ENCODE data around the gene CTDSPL2. TPM values are rescaled to one million over a fixed set of nuclear protein-coding genes. Genes with fewer than 3 reads are reported as not detected.

The CTDSPL2 gene
- total and polyA plus RNA-seq, 2 of the 4 experiments (the other 2 are of a cell fraction): 17.3 to 47.3 TPM

DNA sequence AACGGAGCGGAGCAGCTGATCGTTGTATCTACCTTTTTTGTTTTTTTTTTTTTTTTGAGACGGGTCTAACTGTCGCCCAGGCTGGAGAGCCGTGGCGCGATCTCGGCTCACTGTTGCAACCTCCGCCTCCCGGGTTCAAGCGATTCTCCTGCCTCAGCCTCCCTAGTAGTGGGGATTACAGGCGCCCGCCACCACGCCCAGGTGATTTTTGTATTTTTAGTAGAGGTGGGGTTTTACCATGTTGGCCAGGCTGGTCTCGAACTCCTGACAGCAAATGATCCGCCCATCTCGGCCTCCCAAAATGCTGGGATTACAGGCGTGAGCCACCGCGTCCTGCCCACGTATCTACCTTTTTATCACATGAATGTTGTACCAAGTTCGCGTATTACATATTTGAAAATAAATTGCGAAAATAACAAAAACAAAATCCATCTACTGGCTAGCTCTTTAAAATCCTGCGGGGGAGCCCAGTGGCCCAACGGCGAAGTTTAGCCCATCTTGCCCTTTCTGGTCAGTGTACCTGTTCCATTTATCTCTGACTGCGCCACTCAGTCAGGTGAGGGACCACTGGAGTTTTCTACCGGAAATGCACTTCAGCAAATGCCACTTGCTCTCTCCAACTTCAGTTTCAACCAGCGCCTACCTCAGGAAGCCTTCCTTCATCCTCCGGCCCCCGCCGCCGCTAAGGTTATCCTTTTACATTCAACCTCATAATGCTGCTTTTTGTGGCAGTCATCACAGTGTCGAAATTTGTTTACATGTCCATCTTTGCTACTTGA is 108.3 kb downstream of the CTDSPL2 start:
- Histone ChIP-seq H3K18ac (ENCODE audit: low read depth, low read length) (peak overlapping the region; percentile 78), H3K9ac (ENCODE audit: low read depth, low read length) (peak overlapping the region; percentile 82), H2BK120ac (ENCODE audit: low read depth, low read length) (peak overlapping the region; percentile 85), H4K91ac (ENCODE audit: insufficient read depth, low read depth, low read length) (peak overlapping the region; percentile 95), H4K5ac (ENCODE audit: low read depth, low read length) (peak overlapping the region; percentile 31), H2AK5ac (ENCODE audit: low read depth, low read length) (peak overlapping the region; percentile 85), H3K14ac (replicated peaks; ENCODE audit: low read depth, low read length) (peak overlapping the region; percentile 95), H2AK9ac (replicated peaks; ENCODE audit: low read depth, low read length, poor library complexity) (peak overlapping the region; percentile 95), H3K9me3 (ENCODE audit: control insufficient read depth, insufficient read depth, low read length) (no peaks in the 10 kb centered on the region), H2BK5ac (ENCODE audit: low read depth, low read length, poor library complexity, severe bottlenecking) (peak overlapping the region; percentile 95), H2AFZ (replicated peaks; ENCODE audit: low read length, poor library complexity) (peak overlapping the region; percentile 97), H3K27me3 (ENCODE audit: control insufficient read depth, insufficient read depth, low read length) (no peaks in the 10 kb centered on the region), H4K8ac (ENCODE audit: low read depth in 2 of 2, low read length in 2 of 2) (peak overlapping the region; percentile 49 to 95), H3K9me1 (ENCODE audit: insufficient read depth, low read length) (peaks cover 8% of the 10 kb centered on the region; the same call in 1 of the 2 replicates), H3K4me3 (ENCODE audit: insufficient read depth, low read depth, low read length) (peak overlapping the region; percentile 70), H3K27ac (ENCODE audit: insufficient read depth, low read length) (peak overlapping the region; percentile 87), H3K4me2 (ENCODE audit: low read depth, low read length) (peak overlapping the region; percentile 90), H3K36me3 (ENCODE audit: control insufficient read depth, insufficient read depth, low read length) (peaks cover 7% of the 10 kb centered on the region), H3K79me1 (ENCODE audit: low read depth in 1 of 2, low read length in 2 of 2) (peaks cover 18 to 48% of the 10 kb centered on the region in 2 experiments), H3K56ac (ENCODE audit: extremely low read depth, insufficient read depth, low read length) (peak overlapping the region; percentile 92), H3K4me1 (ENCODE audit: control insufficient read depth, insufficient read depth, low read length) (peaks cover 5% of the 10 kb centered on the region), H2BK15ac (ENCODE audit: low read depth, low read length) (peak overlapping the region; percentile 86; the same call in 1 of the 3 replicates), H4K20me1 (ENCODE audit: insufficient read depth, low read length) (peaks cover 9% of the 10 kb centered on the region; the same call in 1 of the 2 replicates), H3K4ac (ENCODE audit: low read depth, low read length) (peak overlapping the region; percentile 89), H2BK20ac (ENCODE audit: low read depth, low read length) (peak overlapping the region; percentile 11; the same call in 1 of the 2 replicates), H3K23ac (ENCODE audit: low read depth, low read length) (peak overlapping the region; percentile 94)
- in situ Hi-C loops (cut with MboI; ENCODE audit: low sequenced_read_pairs) (no loop called here), dilution Hi-C loops (cut with HindIII; ENCODE audit: low sequenced_read_pairs, unreplicated experiment) (no loop called here), intact Hi-C loops (cut with micrococcal nuclease) (loop anchor here (5.0 to 10.0 kb wide), 2 partner anchors 108 to 661 kb away; partner anchors contain the start of gene CTDSPL2)
- BruUV-seq (replicated peaks): no TSS peak
- ChIA-PET CTCF (no interaction called here), POLR2A (ENCODE audit: unreplicated experiment) (interaction anchor here (0.6 kb wide), 1 partner anchor 245 kb away, joined by 13 read pairs; no protein-coding TSS in a partner anchor)
- 68% methylated on average over 12 of the region's 36 CpGs; no CpG with 5 or more reads in 1 of the 2 experiments for WGBS, 2 experiments (ENCODE audit: extremely low coverage in 2 of 2, insufficient read length in 1 of 2)
- ATAC-seq (ENCODE audit: low read depth) (no peak), DNase-seq (no peak)
- TF ChIP-seq, protein P1, sequence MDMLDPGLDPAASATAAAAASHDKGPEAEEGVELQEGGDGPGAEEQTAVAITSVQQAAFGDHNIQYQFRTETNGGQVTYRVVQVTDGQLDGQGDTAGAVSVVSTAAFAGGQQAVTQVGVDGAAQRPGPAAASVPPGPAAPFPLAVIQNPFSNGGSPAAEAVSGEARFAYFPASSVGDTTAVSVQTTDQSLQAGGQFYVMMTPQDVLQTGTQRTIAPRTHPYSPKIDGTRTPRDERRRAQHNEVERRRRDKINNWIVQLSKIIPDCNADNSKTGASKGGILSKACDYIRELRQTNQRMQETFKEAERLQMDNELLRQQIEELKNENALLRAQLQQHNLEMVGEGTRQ (IDR thresholded peaks at IDR 0.05; ENCODE audit: low read depth, low read length): no peak
- TF ChIP-seq RAD21 (IDR thresholded peaks at IDR 0.05; ENCODE audit: low read length): no peak
- TF ChIP-seq MAFK (IDR thresholded peaks at IDR 0.05; ENCODE audit: low read depth, low read length): no peak
- TF ChIP-seq FOS (IDR thresholded peaks at IDR 0.05; ENCODE audit: low read depth, low read length): no peak
- TF ChIP-seq MXI1 (IDR thresholded peaks at IDR 0.05; ENCODE audit: borderline replicate concordance, low read depth, low read length): no peak
- TF ChIP-seq, protein P2, sequence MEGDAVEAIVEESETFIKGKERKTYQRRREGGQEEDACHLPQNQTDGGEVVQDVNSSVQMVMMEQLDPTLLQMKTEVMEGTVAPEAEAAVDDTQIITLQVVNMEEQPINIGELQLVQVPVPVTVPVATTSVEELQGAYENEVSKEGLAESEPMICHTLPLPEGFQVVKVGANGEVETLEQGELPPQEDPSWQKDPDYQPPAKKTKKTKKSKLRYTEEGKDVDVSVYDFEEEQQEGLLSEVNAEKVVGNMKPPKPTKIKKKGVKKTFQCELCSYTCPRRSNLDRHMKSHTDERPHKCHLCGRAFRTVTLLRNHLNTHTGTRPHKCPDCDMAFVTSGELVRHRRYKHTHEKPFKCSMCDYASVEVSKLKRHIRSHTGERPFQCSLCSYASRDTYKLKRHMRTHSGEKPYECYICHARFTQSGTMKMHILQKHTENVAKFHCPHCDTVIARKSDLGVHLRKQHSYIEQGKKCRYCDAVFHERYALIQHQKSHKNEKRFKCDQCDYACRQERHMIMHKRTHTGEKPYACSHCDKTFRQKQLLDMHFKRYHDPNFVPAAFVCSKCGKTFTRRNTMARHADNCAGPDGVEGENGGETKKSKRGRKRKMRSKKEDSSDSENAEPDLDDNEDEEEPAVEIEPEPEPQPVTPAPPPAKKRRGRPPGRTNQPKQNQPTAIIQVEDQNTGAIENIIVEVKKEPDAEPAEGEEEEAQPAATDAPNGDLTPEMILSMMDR (conservative IDR thresholded peaks at IDR 0.05; ENCODE audit: low read depth, low read length): no peak
- TF ChIP-seq MAZ (IDR thresholded peaks at IDR 0.05; ENCODE audit: borderline replicate concordance, low read depth, low read length): no peak
- TF ChIP-seq BHLHE40 (IDR thresholded peaks at IDR 0.05; ENCODE audit: low read depth, low read length): no peak
- TF ChIP-seq, protein P3, sequence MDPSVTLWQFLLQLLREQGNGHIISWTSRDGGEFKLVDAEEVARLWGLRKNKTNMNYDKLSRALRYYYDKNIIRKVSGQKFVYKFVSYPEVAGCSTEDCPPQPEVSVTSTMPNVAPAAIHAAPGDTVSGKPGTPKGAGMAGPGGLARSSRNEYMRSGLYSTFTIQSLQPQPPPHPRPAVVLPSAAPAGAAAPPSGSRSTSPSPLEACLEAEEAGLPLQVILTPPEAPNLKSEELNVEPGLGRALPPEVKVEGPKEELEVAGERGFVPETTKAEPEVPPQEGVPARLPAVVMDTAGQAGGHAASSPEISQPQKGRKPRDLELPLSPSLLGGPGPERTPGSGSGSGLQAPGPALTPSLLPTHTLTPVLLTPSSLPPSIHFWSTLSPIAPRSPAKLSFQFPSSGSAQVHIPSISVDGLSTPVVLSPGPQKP (IDR thresholded peaks at IDR 0.05; ENCODE audit: borderline replicate concordance, low read depth, low read length): no peak
- no peak for TF ChIP-seq POLR2A (IDR thresholded peaks at IDR 0.05; ENCODE audit: low read depth, low read length)
- no peak for TF ChIP-seq NFE2L2 (IDR thresholded peaks at IDR 0.05; ENCODE audit: low read depth, low read length)
- TF ChIP-seq RFX5 (IDR thresholded peaks at IDR 0.05; ENCODE audit: low read depth, low read length): no peak
- TF ChIP-seq SMC3 (IDR thresholded peaks at IDR 0.05; ENCODE audit: low read depth, low read length): no peak
- no peak for TF ChIP-seq CHD1 (IDR thresholded peaks at IDR 0.05; ENCODE audit: low read depth, low read length)

Data from IMR-90 (cell line).